ENCODE data around the gene IRGQ.
"Not testable (repeated sequence)": the region's sequence is repeated elsewhere in the genome, so short reads cannot be mapped to it uniquely, and the experiment has no call there.

Gene IRGQ

GRCh38 chr19:43596842-43597461, 1.0 kb upstream of the IRGQ start:
- peaks cover 39% of the 10 kb centered on the region for H3K4me1 Mint-ChIP-seq (ENCODE audit: low read depth)
- no peaks in the 10 kb centered on the region for H3K9me3 Mint-ChIP-seq
- H3K36me3 Mint-ChIP-seq (ENCODE audit: low read depth): peaks cover 86% of the 10 kb centered on the region
- peak; percentile 37 for DNase-seq
- peak overlapping the region; percentile 100 for H3K4me3 Mint-ChIP-seq
- peak overlapping the region; percentile 100 for H3K27ac Mint-ChIP-seq
- H3K27me3 Mint-ChIP-seq: no peaks in the 10 kb centered on the region

GRCh38 chr19:43595605-43595998, 332 bp downstream of the IRGQ start:
- Mint-ChIP-seq H3K27me3 (no peaks in the 10 kb centered on the region), H3K36me3 (ENCODE audit: low read depth) (peaks cover 85% of the 10 kb centered on the region), H3K4me3 (peak overlapping the region; percentile 100), H3K4me1 (ENCODE audit: low read depth) (peaks cover 39% of the 10 kb centered on the region), H3K9me3 (no peaks in the 10 kb centered on the region), H3K27ac (peak overlapping the region; percentile 100)
- DNase-seq: no peak

- H3K27me3 Mint-ChIP-seq: no peaks in the 10 kb centered on the region
- no peaks in the 10 kb centered on the region for H3K9me3 Mint-ChIP-seq
- peak overlapping the region; percentile 100 for H3K4me3 Mint-ChIP-seq
- H3K4me1 Mint-ChIP-seq (ENCODE audit: low read depth): peaks cover 41% of the 10 kb centered on the region
- H3K36me3 Mint-ChIP-seq (ENCODE audit: low read depth): peaks cover 85% of the 10 kb centered on the region
- peak overlapping the region; percentile 100 for H3K27ac Mint-ChIP-seq
- peak; percentile 82 for DNase-seq
Observed at GRCh38 chr19:43594710-43595604, 977 bp downstream of the IRGQ start.

- Mint-ChIP-seq H3K4me1 (ENCODE audit: low read depth) (peaks cover 42% of the 10 kb centered on the region), H3K27ac (peak overlapping the region; percentile 57), H3K27me3 (no peaks in the 10 kb centered on the region), H3K4me3 (peak overlapping the region; percentile 100), H3K9me3 (no peaks in the 10 kb centered on the region), H3K36me3 (ENCODE audit: low read depth) (peaks cover 82% of the 10 kb centered on the region)
- DNase-seq: no peak
Observed at GRCh38 chr19:43594081-43594697, 1.7 kb downstream of the IRGQ start.

DNA sequence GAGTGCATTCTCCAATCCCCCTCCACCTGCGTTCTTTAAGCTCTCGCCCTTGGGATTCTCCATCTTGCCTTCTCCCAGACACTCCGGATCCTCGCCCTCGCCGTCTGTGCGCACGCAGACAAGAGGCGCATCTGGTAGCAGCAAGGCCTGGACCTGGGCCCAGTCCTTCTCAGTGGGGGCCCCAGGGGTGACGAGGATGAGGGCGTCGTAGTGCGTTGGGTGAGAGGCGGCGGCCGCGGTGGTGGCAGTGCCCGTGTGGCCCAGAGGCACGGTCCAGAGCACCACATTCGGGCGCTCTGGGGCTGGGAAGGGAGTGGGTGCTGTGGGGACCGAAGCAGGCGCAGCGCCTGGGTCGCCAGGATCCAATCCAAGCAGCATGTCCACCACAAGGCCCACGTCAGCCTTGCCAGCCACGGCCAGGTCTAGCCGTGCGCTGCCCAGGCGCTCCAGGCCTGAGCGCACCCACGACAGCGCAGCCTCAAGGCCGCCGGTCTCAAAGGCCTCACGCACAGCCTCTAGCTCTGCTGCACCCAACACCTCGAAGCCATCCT, 3.1 kb downstream of the IRGQ start:
- Mint-ChIP-seq H3K27me3 (no peaks in the 10 kb centered on the region), H3K36me3 (ENCODE audit: low read depth) (peaks cover 77% of the 10 kb centered on the region), H3K27ac (no peak overlapping the region), H3K4me1 (ENCODE audit: low read depth) (peaks cover 31% of the 10 kb centered on the region), H3K4me3 (no peak overlapping the region), H3K9me3 (no peaks in the 10 kb centered on the region)
- DNase-seq: no peak

- H3K36me3 Mint-ChIP-seq (ENCODE audit: low read depth): peaks cover 72% of the 10 kb centered on the region
- DNase-seq: no peak
- H3K4me1 Mint-ChIP-seq (ENCODE audit: low read depth): peaks cover 24% of the 10 kb centered on the region
- no peaks in the 10 kb centered on the region for H3K27me3 Mint-ChIP-seq
- H3K4me3 Mint-ChIP-seq: no peak overlapping the region
- H3K27ac Mint-ChIP-seq: no peak overlapping the region
- no peaks in the 10 kb centered on the region for H3K9me3 Mint-ChIP-seq
Observed at GRCh38 chr19:43591904-43592772, 3.8 kb downstream of the IRGQ start.

GRCh38 chr19:43589678-43590077, 6.3 kb downstream of the IRGQ start:
- no peak for DNase-seq
- Mint-ChIP-seq H3K9me3 (no peaks in the 10 kb centered on the region), H3K4me1 (ENCODE audit: low read depth) (peaks cover 17% of the 10 kb centered on the region), H3K4me3 (no peak overlapping the region), H3K36me3 (ENCODE audit: low read depth) (peaks cover 67% of the 10 kb centered on the region), H3K27me3 (no peaks in the 10 kb centered on the region), H3K27ac (peak overlapping the region; percentile 56)

- H3K27ac Mint-ChIP-seq: no peak overlapping the region
- DNase-seq: no peak
- peaks cover 19% of the 10 kb centered on the region for H3K4me1 Mint-ChIP-seq (ENCODE audit: low read depth)
- no peak overlapping the region for H3K4me3 Mint-ChIP-seq
- H3K36me3 Mint-ChIP-seq (ENCODE audit: low read depth): peaks cover 63% of the 10 kb centered on the region
- no peaks in the 10 kb centered on the region for H3K27me3 Mint-ChIP-seq
- no peaks in the 10 kb centered on the region for H3K9me3 Mint-ChIP-seq
Observed at GRCh38 chr19:43589277-43589676, 6.7 kb downstream of the IRGQ start.

- H3K27me3 Mint-ChIP-seq, H3K27ac Mint-ChIP-seq, H3K9me3 Mint-ChIP-seq, H3K4me3 Mint-ChIP-seq, DNase-seq: not testable (repeated sequence)
- Mint-ChIP-seq H3K4me1 (ENCODE audit: low read depth) (peaks cover 13% of the 10 kb centered on the region), H3K36me3 (ENCODE audit: low read depth) (peaks cover 46% of the 10 kb centered on the region)
Observed at GRCh38 chr19:43587029-43587428, 8.9 kb downstream of the IRGQ start.

- no peaks in the 10 kb centered on the region for H3K27me3 Mint-ChIP-seq
- no peak overlapping the region for H3K27ac Mint-ChIP-seq
- no peak overlapping the region for H3K4me3 Mint-ChIP-seq
- peaks cover 13% of the 10 kb centered on the region for H3K4me1 Mint-ChIP-seq (ENCODE audit: low read depth)
- DNase-seq: no peak
- no peaks in the 10 kb centered on the region for H3K9me3 Mint-ChIP-seq
- H3K36me3 Mint-ChIP-seq (ENCODE audit: low read depth): peaks cover 41% of the 10 kb centered on the region
Observed at GRCh38 chr19:43586346-43586745, 9.6 kb downstream of the IRGQ start.

DNA sequence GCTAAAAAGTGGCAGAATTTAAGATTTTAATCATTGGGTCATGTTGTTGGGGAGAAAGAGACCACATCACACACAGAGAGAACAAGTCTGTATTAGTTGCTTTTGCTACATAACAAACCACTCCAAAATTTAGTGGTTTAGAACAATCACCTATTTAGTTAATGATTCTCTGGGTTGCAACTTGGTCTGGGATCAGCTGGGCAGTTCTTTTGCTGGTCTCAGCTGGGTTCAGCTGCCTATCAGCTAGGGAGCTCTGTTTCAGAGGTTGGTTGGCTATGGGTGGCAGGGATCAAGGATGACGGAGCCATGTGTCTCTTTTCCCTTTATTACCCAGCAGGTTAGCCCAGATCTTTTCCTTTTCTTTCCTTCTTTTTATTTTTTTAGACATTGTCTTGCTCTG, 11.4 kb downstream of the IRGQ start:
- no peak for DNase-seq
- H3K27ac Mint-ChIP-seq: peak overlapping the region; percentile 75
- no peaks in the 10 kb centered on the region for H3K9me3 Mint-ChIP-seq
- peaks cover 26% of the 10 kb centered on the region for H3K36me3 Mint-ChIP-seq (ENCODE audit: low read depth)
- H3K4me3 Mint-ChIP-seq: no peak overlapping the region
- H3K4me1 Mint-ChIP-seq (ENCODE audit: low read depth): peaks cover 12% of the 10 kb centered on the region
- no peaks in the 10 kb centered on the region for H3K27me3 Mint-ChIP-seq

- no peaks in the 10 kb centered on the region for H3K27me3 Mint-ChIP-seq
- no peaks in the 10 kb centered on the region for H3K9me3 Mint-ChIP-seq
- peaks cover 17% of the 10 kb centered on the region for H3K4me1 Mint-ChIP-seq (ENCODE audit: low read depth)
- no peak overlapping the region for H3K27ac Mint-ChIP-seq
- H3K36me3 Mint-ChIP-seq (ENCODE audit: low read depth): peaks cover 17% of the 10 kb centered on the region
- no peak overlapping the region for H3K4me3 Mint-ChIP-seq
- DNase-seq: no peak
Observed at GRCh38 chr19:43582495-43582894, 13.4 kb downstream of the IRGQ start.

DNA sequence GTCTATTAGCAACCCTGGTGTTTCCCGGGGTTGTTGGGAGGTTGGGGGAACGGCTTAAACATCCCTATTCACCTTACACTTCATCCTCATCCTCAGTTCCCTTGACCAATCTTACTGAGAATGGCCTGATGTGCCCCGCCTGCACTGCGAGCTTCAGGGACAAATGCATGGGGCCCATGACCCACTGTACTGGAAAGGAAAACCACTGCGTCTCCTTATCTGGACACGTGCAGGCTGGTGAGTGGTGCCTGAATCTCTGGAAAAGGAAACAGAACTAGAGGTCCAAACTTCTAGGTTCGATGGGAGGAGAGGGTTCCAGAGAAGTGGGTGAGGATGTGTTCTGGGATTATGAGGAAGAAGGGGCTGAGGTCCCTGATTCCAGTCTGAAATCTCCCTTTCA, 14.5 kb downstream of the IRGQ start:
- Mint-ChIP-seq H3K4me3 (peak overlapping the region; percentile 26), H3K36me3 (ENCODE audit: low read depth) (peaks cover 10% of the 10 kb centered on the region), H3K27me3 (no peaks in the 10 kb centered on the region), H3K27ac (no peak overlapping the region), H3K4me1 (ENCODE audit: low read depth) (peaks cover 18% of the 10 kb centered on the region), H3K9me3 (no peaks in the 10 kb centered on the region)
- no peak for DNase-seq

DNA sequence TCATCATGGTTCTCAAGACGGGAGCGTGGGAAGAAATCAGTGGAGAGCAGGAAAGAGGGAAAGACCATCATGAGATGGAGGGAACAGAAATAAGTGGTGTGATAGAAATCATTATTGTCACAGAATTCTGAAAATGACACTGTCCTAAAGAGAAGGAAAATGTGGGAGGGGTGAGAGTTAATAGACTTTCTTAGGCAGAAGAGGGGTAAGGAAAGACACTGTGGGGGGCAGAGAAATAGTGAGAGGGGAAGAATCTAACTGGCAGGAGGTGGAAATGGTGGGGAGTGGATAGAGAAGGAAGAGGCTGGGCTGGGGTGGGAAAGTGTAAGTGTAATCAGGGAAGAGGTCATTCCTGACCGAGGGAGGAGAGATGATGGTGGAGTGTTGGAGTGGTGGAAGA, 17.1 kb downstream of the IRGQ start:
- H3K4me1 Mint-ChIP-seq (ENCODE audit: low read depth): peaks cover 31% of the 10 kb centered on the region
- DNase-seq: no peak
- H3K27ac Mint-ChIP-seq: no peak overlapping the region
- no peaks in the 10 kb centered on the region for H3K9me3 Mint-ChIP-seq
- peaks cover 8% of the 10 kb centered on the region for H3K36me3 Mint-ChIP-seq (ENCODE audit: low read depth)
- peak overlapping the region; percentile 83 for H3K4me3 Mint-ChIP-seq
- no peaks in the 10 kb centered on the region for H3K27me3 Mint-ChIP-seq

All from activated T-cell treated with anti-CD3 and anti-CD28 coated beads, Interleukin-2, amount 50 U/mL, for 24 hours (primary cell).